Erythroblast (primary cell): Measurements from ENCODE around the gene MEX3C.

Experiments
- GATA1 ChIP-seq: IDR thresholded peaks from 2 replicates; pipeline ENCODE4 v1.6.1; 2011; ENCODE audit warnings: low read depth, mild to moderate bottlenecking, control low read depth, low read length, moderate library complexity
- POLR2A ChIP-seq: IDR thresholded peaks from 2 replicates; pipeline ENCODE4 v1.6.1; 2011; ENCODE audit warnings: mild to moderate bottlenecking, low read length

DNA sequence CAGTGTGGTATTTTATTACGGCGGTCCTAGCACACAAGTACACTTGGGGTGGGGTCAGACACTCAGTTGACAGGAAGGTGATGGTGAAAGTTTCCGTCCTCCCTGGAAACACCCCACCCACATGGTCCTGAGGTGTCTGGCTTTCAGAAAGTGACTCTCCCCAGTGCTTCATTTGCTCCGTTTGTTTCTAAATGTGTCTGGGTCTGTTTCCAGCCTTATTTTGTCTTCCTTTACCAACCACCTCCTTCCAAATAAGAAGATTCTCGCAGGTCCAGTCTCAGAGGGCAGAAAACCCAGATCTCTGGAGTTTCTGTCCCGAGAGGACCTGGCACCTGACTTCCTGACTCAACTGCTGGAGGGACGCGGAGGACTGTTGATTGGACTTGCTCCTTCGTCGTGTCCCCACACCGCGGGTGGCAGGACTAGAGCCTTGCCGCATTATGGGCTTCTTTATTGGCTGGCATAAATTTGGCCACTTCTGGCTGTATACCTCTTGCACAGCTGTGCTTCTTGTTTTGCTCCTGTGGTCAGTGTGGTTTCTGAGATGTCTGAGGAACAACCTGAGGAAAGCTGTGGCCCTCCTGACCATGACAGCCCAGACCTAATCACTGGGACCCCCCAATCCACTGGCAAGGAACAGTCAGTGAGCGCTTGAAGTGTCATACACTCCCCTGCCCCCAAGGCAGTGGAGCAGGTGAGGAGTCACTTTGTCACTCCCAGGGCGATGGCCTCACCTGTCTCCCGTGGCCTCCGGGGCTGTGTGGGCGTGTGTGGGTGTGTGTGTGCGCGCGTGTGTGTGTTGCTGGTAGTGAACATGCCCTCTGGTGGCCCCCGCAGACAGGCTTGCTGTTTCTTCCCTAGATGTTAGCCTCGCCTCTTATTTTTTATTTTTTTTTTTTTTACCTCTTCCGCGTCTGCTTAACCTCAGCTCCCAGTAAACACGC is 45.6 kb downstream of the MEX3C start:
- TF ChIP-seq POLR2A (no peak), GATA1 (no peak)
